ENCODE data around the gene PXDN.

- TF ChIP-seq POLR2A (IDR thresholded peaks at IDR 0.05) (no peak), CTCF (IDR thresholded peaks at IDR 0.05) (no peak)
These were observed 125.3 kb downstream of the PXDN start for GRCh38 chr2:1618974-1619373.
